ENCODE data around the gene TEX48. TPM values are rescaled to one million over a fixed set of nuclear protein-coding genes. Genes with fewer than 3 reads are reported as not detected.

The TEX48 gene
- total and polyA plus RNA-seq, 2 experiments from 2014 or later: not detected

GRCh38 chr9:114677418-114677817 lies 4.6 kb downstream of the TEX48 start:
- TF ChIP-seq CTCF (IDR thresholded peaks at IDR 0.05; ENCODE audit: low read depth, low read length): no peak
- Histone ChIP-seq H3K4me1 (ENCODE audit: low read depth) (no peaks in the 10 kb centered on the region), H3K27ac (no peak overlapping the region), H3K36me3 (no peaks in the 10 kb centered on the region), H3K9me3 (ENCODE audit: low read depth) (no peaks in the 10 kb centered on the region), H3K4me3 (no peak overlapping the region), H3K27me3 (peaks cover 21% of the 10 kb centered on the region)
- peak; percentile 84 to 98 for DNase-seq (ENCODE audit: low read depth in 1 of 2, low spot score in 1 of 2)

GRCh38 chr9:114676901-114677300 lies 5.1 kb downstream of the TEX48 start:
- H3K36me3 ChIP-seq: no peaks in the 10 kb centered on the region
- H3K4me1 ChIP-seq (ENCODE audit: low read depth): no peaks in the 10 kb centered on the region
- H3K4me3 ChIP-seq: no peak overlapping the region
- no peak for TF ChIP-seq CTCF (IDR thresholded peaks at IDR 0.05; ENCODE audit: low read depth, low read length)
- H3K27me3 ChIP-seq: peaks cover 21% of the 10 kb centered on the region
- H3K27ac ChIP-seq: no peak overlapping the region
- no peaks in the 10 kb centered on the region for H3K9me3 ChIP-seq (ENCODE audit: low read depth)
- DNase-seq (ENCODE audit: low read depth in 1 of 2, low spot score in 1 of 2): no peak

- no peaks in the 10 kb centered on the region for H3K9me3 ChIP-seq (ENCODE audit: low read depth)
- DNase-seq (ENCODE audit: low read depth in 1 of 2, low spot score in 1 of 2): no peak
- H3K27me3 ChIP-seq: peaks cover 21% of the 10 kb centered on the region
- no peak for TF ChIP-seq CTCF (IDR thresholded peaks at IDR 0.05; ENCODE audit: low read depth, low read length)
- H3K4me3 ChIP-seq: no peak overlapping the region
- no peaks in the 10 kb centered on the region for H3K4me1 ChIP-seq (ENCODE audit: low read depth)
- H3K27ac ChIP-seq: no peak overlapping the region
- no peaks in the 10 kb centered on the region for H3K36me3 ChIP-seq
These were observed 7.0 kb downstream of the TEX48 start for GRCh38 chr9:114674798-114675540.

GRCh38 chr9:114674076-114674797 lies 7.8 kb downstream of the TEX48 start:
- Histone ChIP-seq H3K4me1 (ENCODE audit: low read depth) (no peaks in the 10 kb centered on the region), H3K4me3 (no peak overlapping the region), H3K36me3 (no peaks in the 10 kb centered on the region)

GRCh38 chr9:114671605-114672004 lies 10.4 kb downstream of the TEX48 start:
- Histone ChIP-seq H3K27ac (no peak overlapping the region), H3K4me3 (no peak overlapping the region), H3K36me3 (no peaks in the 10 kb centered on the region), H3K4me1 (ENCODE audit: low read depth) (no peaks in the 10 kb centered on the region), H3K27me3 (peaks cover 6% of the 10 kb centered on the region), H3K9me3 (ENCODE audit: low read depth) (no peaks in the 10 kb centered on the region)
- DNase-seq (ENCODE audit: low read depth in 1 of 2, low spot score in 1 of 2): no peak
- no peak for TF ChIP-seq CTCF (IDR thresholded peaks at IDR 0.05; ENCODE audit: low read depth, low read length)

More at GRCh38 chr9:114674076-114674797, 7.8 kb downstream of the TEX48 start:
- H3K9me3 ChIP-seq (ENCODE audit: low read depth): no peaks in the 10 kb centered on the region
- no peak for DNase-seq (ENCODE audit: low read depth in 1 of 2, low spot score in 1 of 2)
- TF ChIP-seq CTCF (IDR thresholded peaks at IDR 0.05; ENCODE audit: low read depth, low read length): no peak
- no peak overlapping the region for H3K27ac ChIP-seq
- H3K27me3 ChIP-seq: peaks cover 15% of the 10 kb centered on the region

Data from cardiac muscle cell (in vitro differentiated cells and primary cell).